Activated CD8-positive, alpha-beta memory T cell treated with anti-CD3 and anti-CD28 coated beads, Interleukin-2, amount 50 U/mL, for 24 hours (primary cell): Measurements from ENCODE around the gene SLC50A1.
"Not testable (repeated sequence)": the region's sequence is repeated elsewhere in the genome, so short reads cannot be mapped to it uniquely, and the experiment has no call there.

Source experiments
- DNase-seq: peaks from one replicate; pipeline ENCODE4 v3.0.0-alpha.2; 2020; ENCODE audit errors: extremely low read depth

The SLC50A1 gene

GRCh38 chr1:155134880-155135414 lies 705 bp upstream of the SLC50A1 start:
- no peak for DNase-seq

DNA sequence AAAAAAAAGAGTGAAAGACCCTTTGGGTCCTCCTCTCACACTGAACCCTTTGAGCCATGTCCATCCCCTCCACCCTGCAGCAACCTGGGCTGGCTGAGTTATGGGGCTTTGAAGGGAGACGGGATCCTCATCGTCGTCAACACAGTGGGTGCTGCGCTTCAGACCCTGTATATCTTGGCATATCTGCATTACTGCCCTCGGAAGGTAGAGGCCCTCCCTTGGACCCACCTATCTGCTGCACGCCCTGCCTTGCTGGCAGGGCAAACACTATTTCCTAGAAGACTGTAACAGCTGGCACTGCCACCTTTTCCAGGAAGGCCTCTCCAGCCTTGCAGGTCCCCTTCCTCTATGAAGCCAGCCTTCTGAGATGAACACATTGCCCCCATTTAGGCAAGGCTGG lies 1.1 kb downstream of the SLC50A1 start:
- DNase-seq, result no peak

DNA sequence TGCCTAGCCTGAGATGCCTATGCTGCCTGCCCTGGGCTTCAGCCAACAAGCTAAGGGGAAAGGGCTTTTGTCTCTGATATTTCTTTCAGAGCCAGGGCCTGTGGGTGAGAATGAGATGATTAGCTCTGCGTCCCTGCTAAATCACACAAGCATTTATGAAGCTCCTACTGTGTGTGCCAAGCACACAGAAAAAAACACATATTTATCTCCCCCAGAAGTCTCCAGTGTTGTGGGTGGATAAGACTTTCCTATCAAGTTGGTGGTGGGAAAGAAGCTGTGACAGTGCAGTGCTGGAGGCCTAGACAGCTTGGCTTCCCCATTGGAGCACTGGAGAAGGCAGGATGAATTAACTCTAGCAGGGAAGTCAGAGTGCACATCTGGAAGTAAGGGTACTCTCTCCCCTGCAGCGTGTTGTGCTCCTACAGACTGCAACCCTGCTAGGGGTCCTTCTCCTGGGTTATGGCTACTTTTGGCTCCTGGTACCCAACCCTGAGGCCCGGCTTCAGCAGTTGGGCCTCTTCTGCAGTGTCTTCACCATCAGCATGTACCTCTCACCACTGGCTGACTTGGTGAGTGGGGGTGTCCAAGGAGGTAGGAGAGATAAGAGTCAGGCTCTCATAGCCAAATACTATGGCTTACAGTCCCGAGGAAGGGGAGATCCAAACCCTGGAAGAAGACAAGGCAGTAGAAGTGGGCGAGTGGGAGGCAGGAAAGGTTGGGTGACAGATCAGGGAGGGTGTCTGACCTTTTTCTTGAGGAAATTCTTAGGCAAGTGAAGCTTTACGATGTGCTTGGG lies 1.7 kb downstream of the SLC50A1 start:
- no peak for DNase-seq

DNA sequence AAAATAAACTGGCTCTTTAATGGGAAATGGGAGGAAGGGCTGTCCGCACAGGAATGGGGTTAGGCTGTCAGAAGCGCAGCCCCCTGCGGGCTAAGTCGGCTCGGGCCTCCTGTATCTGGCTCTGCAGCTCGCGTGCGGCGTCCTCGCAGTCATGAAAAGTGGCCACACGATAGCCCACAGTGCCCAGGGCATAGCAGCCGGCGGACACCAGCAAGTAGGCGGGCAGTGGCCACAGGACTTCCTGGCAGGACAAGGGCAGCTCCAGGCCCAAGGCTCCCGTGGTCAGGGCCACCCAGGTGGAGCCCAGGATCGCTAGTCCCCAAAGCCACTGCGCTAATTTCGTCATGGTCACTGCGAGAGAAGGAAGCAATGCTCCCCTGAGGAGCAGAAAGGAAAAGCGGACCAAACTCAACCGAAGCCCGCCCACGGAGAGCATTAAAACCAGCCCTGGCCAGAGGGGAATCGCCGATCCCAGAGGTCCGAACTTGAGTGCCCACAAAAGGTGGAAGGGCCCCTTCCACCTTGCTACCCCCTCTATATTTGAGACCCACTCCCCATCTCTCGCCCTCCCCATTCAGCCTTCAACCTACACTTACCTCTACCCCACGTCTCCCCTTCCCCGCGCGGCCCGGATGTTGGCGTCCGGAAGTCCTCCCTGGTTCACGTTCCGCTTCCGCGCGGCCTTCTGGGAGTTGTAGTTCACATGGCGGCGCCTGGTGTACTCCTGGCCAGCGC lies 4.4 kb downstream of the SLC50A1 start, which contains the start of gene DPM3:
Gene DPM3, minus strand, starts transcription at position 637 of the 735 bp plus-strand sequence. Its CDS starts 291 bp downstream, at position 346.
- DNase-seq, result peak; percentile 81

GRCh38 chr1:155140630-155140953 lies 4.9 kb downstream of the SLC50A1 start:
- DNase-seq, result no peak

DNA sequence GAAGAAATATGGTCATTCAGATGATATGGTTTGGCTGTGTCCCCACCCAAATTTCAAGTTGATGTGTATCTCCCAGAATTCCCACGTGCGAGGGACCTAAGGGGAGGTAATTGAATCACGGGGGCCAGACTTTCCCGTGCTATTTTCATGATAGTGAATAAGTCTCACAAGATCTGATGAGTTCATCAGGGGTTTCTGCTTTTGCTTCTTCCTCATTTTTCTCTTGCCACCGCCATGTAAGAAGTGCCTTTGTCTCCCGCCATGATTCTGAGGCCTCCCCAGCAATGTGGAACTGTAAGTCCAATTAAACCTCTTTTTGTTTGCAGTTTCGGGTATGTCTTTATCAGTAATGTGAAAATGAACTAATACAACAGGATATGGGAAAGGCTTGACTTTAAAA lies 6.1 kb downstream of the SLC50A1 start:
- DNase-seq, result no peak

GRCh38 chr1:155145491-155145890 lies 9.8 kb downstream of the SLC50A1 start:
- DNase-seq, result no peak

DNA sequence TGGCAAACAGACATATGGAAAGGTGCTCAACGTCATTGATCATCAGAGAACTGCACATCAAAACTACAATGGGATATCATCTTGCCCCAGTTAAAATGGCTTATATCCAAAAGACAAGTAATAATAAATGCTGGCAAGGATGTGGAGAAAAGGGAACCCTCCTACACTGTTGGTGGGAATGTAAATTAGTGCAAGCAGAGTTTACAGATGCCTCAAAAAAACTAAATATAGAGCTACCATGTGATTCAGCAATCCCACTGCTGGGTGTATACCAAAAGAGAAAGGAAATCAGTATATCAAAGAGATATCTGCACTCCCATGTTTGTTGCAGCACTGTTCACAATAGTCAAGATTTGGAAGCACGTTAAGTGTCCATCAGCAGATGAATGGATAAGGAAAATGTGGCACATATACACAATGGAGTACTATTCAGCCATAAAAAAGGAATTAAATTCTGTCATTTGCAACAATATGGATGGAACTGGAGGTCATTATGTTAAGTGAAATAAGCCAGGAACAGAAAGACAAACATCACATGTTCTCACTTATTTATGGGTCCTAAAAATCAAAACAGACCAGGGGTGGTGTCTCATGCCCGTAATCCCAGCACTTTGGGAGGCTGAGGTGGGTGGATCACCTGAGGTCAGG lies 20.5 kb downstream of the SLC50A1 start:
- DNase-seq, result not testable (repeated sequence)

GRCh38 chr1:155158991-155159390 lies 23.3 kb downstream of the SLC50A1 start:
- DNase-seq, result no peak

DNA sequence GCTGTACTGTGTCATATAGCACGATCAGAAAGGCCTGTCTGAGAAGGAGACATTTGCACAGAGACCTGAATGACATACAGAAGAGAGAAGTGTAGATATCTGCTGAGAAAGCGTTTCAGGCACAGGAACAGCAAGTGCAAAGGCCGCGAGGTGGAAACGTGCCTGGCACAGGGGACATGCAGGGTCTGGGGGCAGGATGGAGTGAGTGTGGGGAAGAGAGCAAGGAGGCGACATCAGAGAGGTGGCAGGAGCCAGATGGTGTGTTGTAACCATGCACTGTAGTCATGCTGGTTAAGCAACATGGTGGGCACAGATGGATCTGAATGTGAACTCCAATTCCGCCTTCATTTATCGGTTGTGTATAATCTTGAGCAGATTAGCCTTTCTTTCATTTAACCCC lies 24.5 kb downstream of the SLC50A1 start:
- DNase-seq, result no peak

DNA sequence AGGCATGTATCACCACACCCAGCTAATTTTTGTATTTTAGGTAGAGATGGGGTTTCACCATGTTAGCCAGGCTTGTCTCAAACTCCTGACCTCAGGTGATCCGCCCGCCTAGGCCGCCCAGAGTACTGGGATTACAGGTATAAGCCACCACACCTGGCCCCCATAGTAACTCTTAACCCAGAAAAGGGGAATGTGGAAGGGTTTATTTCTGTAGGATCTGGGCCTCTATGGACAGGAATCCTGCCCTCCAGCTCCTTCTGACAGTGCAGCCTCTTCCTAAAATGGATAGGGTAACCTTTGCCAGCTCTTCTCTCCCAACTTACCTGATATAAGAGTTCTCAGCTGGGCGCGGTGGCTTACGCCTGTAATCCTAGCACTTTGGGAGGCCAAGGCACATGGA lies 27.0 kb downstream of the SLC50A1 start:
- DNase-seq, result not testable (repeated sequence)

DNA sequence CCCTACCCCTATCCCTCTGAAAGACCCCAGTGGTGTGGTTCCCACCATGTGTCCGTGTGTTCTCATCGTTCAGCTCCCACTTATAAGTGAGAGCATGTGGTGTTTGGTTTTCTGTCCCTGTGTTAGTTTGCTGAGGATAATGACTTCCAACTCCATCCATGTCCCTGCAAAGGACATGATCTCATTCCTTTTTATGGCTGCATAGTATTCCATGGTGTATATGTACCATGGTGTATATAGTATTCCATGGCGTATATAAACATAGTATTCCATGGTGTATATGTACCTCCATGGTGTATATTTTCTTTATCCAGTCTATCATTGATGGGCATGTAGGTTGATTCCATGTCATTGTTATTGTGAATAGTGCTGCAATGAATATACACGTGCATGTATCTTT lies 28.1 kb downstream of the SLC50A1 start:
- DNase-seq, result not testable (repeated sequence)

GRCh38 chr1:155164625-155165024 lies 29.0 kb downstream of the SLC50A1 start:
- not testable (repeated sequence) for DNase-seq

DNA sequence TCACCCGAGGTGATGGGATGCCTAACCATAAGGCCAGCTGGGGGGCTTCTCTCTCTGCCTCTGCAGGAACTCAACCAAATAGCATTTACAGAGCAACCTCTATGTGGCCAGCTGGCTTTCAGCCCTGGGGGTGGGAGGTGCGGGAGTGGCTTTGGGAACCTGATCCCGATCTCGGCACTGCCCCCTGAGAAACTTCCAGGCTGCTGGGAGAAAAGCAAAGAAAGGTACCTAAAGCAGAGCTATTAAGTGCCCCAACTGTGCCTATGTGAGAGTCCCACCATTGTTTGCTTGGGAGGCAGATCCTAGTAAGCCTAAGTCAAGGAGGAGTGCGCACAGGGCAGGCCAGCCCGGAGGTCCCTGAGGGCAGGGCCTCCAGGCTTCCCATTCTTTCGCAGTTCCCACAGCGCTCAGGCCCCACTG lies 30.4 kb downstream of the SLC50A1 start:
- no peak for DNase-seq

- DNase-seq, result no peak
These were observed 31.0 kb downstream of the SLC50A1 start for GRCh38 chr1:155166471-155167165.

DNA sequence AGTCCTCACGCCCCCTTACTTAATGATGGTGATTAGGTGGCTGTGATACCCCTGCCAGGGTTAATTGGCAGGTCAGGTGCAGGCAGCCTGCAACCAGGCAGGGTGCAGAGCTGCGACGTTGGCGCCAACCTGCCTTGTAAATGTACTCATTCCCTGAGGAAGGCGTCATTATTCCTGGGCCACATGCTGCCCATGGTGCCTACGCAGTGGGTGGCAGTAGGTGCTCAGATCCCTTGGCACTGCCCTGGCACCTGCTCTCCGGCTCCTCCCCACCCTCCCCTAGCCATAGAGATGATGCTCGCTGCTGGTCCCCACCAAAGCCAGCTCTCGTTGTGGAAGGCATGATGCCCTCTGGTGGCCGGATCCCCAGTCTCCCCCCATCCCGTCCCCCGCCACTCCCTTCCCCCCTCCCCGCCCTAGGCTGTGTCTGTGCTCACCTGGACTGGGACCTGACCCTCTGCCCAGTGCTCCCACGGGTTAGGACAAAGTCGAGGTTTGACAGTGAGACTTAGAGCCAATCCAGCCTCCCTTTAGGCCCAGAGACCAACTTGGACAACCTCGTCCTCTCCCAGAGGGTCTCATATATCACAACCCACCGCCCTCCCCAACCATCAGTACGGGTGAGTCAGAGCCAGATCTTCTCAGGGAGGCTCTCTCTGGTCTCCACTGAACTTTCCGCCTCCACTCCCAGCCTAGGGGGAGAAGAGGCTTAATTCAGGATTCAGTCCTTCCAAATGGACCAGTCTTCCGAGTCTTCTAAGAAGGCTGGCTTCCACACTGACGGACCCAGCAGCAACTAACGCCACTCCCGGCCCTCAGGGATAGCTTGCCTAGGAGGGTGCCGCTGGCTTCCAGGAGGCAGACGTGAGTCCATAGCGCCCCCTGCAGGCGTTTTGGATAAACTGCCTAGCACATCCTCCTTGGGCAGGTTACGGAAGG lies 31.8 kb downstream of the SLC50A1 start:
- peak; percentile 74 for DNase-seq

GRCh38 chr1:155168105-155168445 lies 32.4 kb downstream of the SLC50A1 start:
- not testable (repeated sequence) for DNase-seq

DNA sequence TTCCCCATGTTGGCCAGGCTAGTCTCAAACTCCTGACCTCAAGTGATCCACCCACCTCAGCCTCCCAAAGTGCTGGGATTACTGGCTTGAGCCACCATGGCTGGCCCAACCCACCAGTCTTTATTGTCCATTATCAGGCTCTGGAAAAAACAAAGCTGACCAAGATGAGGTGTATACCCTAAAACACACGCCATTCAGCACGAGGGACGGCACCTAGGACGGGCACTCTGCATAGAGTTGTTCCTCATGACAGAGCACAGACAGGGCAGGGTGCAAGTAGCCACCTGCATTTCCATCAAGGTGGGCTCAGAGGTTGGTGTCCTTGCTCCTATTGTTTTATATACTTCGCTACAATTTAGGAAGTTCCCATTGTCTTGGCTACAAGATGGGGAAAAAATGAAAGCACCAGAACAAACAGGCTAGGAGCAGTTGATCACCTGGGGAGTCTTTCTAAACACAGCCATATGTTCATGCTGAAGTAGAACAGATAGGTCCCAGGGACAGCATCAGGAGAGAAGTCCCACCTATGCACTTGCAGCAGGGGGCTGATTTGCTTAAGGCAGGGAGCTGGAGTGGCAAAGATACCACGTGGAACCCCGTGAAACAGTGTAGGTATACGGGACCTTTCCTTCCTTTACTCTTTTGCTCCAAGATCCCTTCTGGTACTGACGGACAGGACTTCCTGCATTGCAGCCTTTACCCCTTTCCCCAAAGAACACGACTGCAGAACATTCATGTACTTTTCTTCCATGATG lies 33.0 kb downstream of the SLC50A1 start:
- no peak for DNase-seq

DNA sequence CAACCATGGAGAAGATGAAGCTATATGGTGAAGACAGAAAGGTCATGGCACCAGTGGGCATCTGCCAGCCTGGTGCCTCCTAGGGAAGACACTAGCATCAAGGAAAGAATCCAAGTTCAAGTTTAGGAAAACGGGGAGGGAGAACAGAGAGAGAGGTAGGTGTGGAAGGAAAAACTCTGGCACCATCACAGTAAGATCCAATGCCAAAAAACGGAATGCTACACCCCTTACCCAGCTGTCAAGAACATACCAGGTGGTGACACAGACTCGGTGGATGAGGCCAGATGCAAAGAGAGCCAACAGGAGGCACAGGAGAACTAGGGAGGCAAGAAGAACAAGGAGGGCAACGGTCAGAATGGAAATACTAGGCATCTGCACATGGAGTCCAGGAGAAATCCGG lies 33.9 kb downstream of the SLC50A1 start:
- DNase-seq, result no peak
